GM12878 (cell line): Measurements from ENCODE around the gene NES. TPM values are rescaled to one million over a fixed set of nuclear protein-coding genes. Genes with fewer than 3 reads are reported as not detected.

Experiments used
- BMI1 ChIP-seq: fragments of 450-650 bp; IDR thresholded peaks from 2 replicates; pipeline ENCODE4 v1.6.1; 2016; ENCODE audit warnings: mild to moderate bottlenecking, moderate library complexity, borderline replicate concordance
- IKZF2 ChIP-seq, 2 experiments: fragments of 450-650 bp; IDR thresholded peaks; 2 replicates each; pipeline ENCODE4 v1.6.1; 2017; ENCODE audit warnings: mild to moderate bottlenecking in 2 of 2, moderate library complexity in 2 of 2
- KDM1A ChIP-seq: fragments of 200-600 bp; sonication (generic); IDR thresholded peaks from 2 replicates; pipeline ENCODE4 v1.6.1; 2016; ENCODE audit warnings: borderline replicate concordance
- NKRF ChIP-seq: fragments of 450-650 bp; conservative IDR thresholded peaks from 2 replicates; pipeline ENCODE4 v1.6.1; 2017; ENCODE audit warnings: mild to moderate bottlenecking, moderate library complexity
- SMAD1 ChIP-seq: fragments of 450-650 bp; IDR thresholded peaks from 2 replicates; pipeline ENCODE4 v1.6.1; 2018; ENCODE audit warnings: mild to moderate bottlenecking, low read depth; ENCODE audit not compliant: partially characterized antibody
- SMC3 ChIP-seq: IDR thresholded peaks from 2 replicates; pipeline ENCODE4 v1.6.1; 2011; ENCODE audit warnings: low read length, improper control_type of control experiment, borderline replicate concordance
- ZBTB40 ChIP-seq: fragments of 450-650 bp; IDR thresholded peaks from 2 replicates; pipeline ENCODE4 v1.6.1; 2016; ENCODE audit warnings: mild to moderate bottlenecking, moderate library complexity, borderline replicate concordance
- ZNF217 ChIP-seq: fragments of 450-650 bp; IDR thresholded peaks from 2 replicates; pipeline ENCODE4 v1.6.1; 2017; ENCODE audit warnings: antibody characterized with exemption, mild to moderate bottlenecking
- polyA plus RNA-seq, 11 experiments: library from polyadenylated mRNA; depleted of rRNA in 4 of 11; unstranded in 6 of 11; stranded (reverse) in 5 of 11; fragments of >200 nt; fragmentation: Nextera tagmentation in 4 of 11; fragmentation: Illumina TruSeq in 1 of 11; extraction: Ambion mirVana in 4 of 11; extraction: Trizol in 1 of 11; gene quantifications; 1 replicate in 1 of 11; 2 replicates in 10 of 11; pipeline versions ENCODE4 v1.2.1 to v1.2.3, GENCODE V29; 2011 to 2016; ENCODE audit warnings: inconsistent platforms in 2 of 11, missing spikeins in 2 of 11, low read depth in 1 of 11
- total RNA-seq, 4 experiments: library from RNA; depleted of rRNA in 3 of 4; stranded (reverse); fragments of >200 nt in 3 of 4; fragmentation: Illumina TruSeq in 1 of 4; extraction: Trizol in 1 of 4; gene quantifications; 2 replicates each; pipeline versions ENCODE4 v1.2.1 to v1.2.3, GENCODE V29; 2013 to 2021
- TF ChIP-seq, protein P1 (sequence below): IDR thresholded peaks from 2 replicates; pipeline ENCODE4 v1.6.1; 2011; ENCODE audit warnings: low read depth, mild to moderate bottlenecking, low read length, moderate library complexity, borderline replicate concordance; ENCODE audit errors: extremely low read depth

The NES gene
- total and polyA plus RNA-seq, 10 of the 15 experiments (the other 5 are each of a cell fraction or from before 2014, with no cell fraction given): under 0.01 to 0.15 (median 0.02) TPM; not detected in 4

- TF ChIP-seq ZBTB40 (no peak; the same call in 1 of the 2 replicates), KDM1A (no peak), BMI1 (no peak), IKZF2 (IDR thresholded peaks at IDR 0.05) (0 out of 4 replicates have a peak, but pooled peaks of 1 of the 2 experiments have one; percentile 14), ZNF217 (no peak), SMAD1 (no peak), NKRF (no peak), SMC3 (no peak)
- TF ChIP-seq, protein P1, sequence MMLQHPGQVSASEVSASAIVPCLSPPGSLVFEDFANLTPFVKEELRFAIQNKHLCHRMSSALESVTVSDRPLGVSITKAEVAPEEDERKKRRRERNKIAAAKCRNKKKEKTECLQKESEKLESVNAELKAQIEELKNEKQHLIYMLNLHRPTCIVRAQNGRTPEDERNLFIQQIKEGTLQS: no peak
Measured at GRCh38 chr1:156643778-156644092, 33.5 kb downstream of the NES start (continued).
